SW480 (cell line): ENCODE data around the gene RPL13.

Source experiments
- DNase-seq: peaks from one replicate; pipeline ENCODE4 v3.0.0-alpha.2; 2016; ENCODE audit warnings: low spot score

The RPL13 gene

GRCh38 chr16:89545044-89545830 is 15.2 kb upstream of the RPL13 start:
- no peak for DNase-seq

GRCh38 chr16:89545831-89546574 is 14.5 kb upstream of the RPL13 start:
- DNase-seq, result no peak

GRCh38 chr16:89546781-89547180 is 13.7 kb upstream of the RPL13 start:
- no peak for DNase-seq

- no peak for DNase-seq
Observed at GRCh38 chr16:89547291-89547690, 13.2 kb upstream of the RPL13 start.

- DNase-seq, result no peak
Observed at GRCh38 chr16:89547860-89548259, 12.6 kb upstream of the RPL13 start.

GRCh38 chr16:89548344-89549006 is 12.0 kb upstream of the RPL13 start:
- DNase-seq, result no peak

- no peak for DNase-seq
Observed at GRCh38 chr16:89549007-89549700, 11.3 kb upstream of the RPL13 start.

- DNase-seq, result no peak
Observed at GRCh38 chr16:89550421-89551007, 10.0 kb upstream of the RPL13 start.

GRCh38 chr16:89552329-89552728 is 8.2 kb upstream of the RPL13 start:
- no peak for DNase-seq

GRCh38 chr16:89552913-89553312 is 7.6 kb upstream of the RPL13 start:
- DNase-seq, result no peak

GRCh38 chr16:89553733-89554132 is 6.7 kb upstream of the RPL13 start:
- no peak for DNase-seq

- no peak for DNase-seq
Observed at GRCh38 chr16:89554343-89554742, 6.1 kb upstream of the RPL13 start.

GRCh38 chr16:89555265-89555664 is 5.2 kb upstream of the RPL13 start:
- no peak for DNase-seq

GRCh38 chr16:89555780-89556179 is 4.7 kb upstream of the RPL13 start:
- DNase-seq, result no peak

- DNase-seq, result peak; percentile 58
Observed at GRCh38 chr16:89556750-89557689, 3.5 kb upstream of the RPL13 start.

- no peak for DNase-seq
Observed at GRCh38 chr16:89557690-89558490, 2.6 kb upstream of the RPL13 start.

- DNase-seq, result no peak
Observed at GRCh38 chr16:89561142-89561883, 831 bp downstream of the RPL13 start.

- DNase-seq, result no peak
Observed at GRCh38 chr16:89561884-89562599, 1.6 kb downstream of the RPL13 start.

GRCh38 chr16:89562939-89563338 is 2.5 kb downstream of the RPL13 start:
- DNase-seq, result no peak
